Ishikawa (cell line): ENCODE measurements around the gene DOCK1.

ENCODE experiments used
- CEBPB ChIP-seq: IDR thresholded peaks from 2 replicates; pipeline ENCODE4 v1.6.1; 2012
- CREB1 ChIP-seq: IDR thresholded peaks from 2 replicates; pipeline ENCODE4 v1.6.1; 2012; ENCODE audit warnings: low read depth
- EGR1 ChIP-seq: IDR thresholded peaks from 2 replicates; pipeline ENCODE4 v1.6.1; 2012
- EP300 ChIP-seq: IDR thresholded peaks from 2 replicates; pipeline ENCODE4 v1.6.1; 2012; ENCODE audit warnings: borderline replicate concordance
- FOXM1 ChIP-seq: IDR thresholded peaks from 2 replicates; pipeline ENCODE4 v1.6.1; 2012; ENCODE audit warnings: low read depth, borderline replicate concordance
- NFIC ChIP-seq: IDR thresholded peaks from 2 replicates; pipeline ENCODE4 v1.6.1; 2012
- RAD21 ChIP-seq: IDR thresholded peaks from 2 replicates; pipeline ENCODE4 v1.6.1; 2012; ENCODE audit warnings: low read depth
- TAF1 ChIP-seq: IDR thresholded peaks from 2 replicates; pipeline ENCODE4 v1.6.1; 2012; ENCODE audit warnings: low read depth, mild to moderate bottlenecking
- TCF12 ChIP-seq: IDR thresholded peaks from 2 replicates; pipeline ENCODE4 v1.6.1; 2012; ENCODE audit warnings: low read depth
- TEAD4 ChIP-seq: IDR thresholded peaks from 2 replicates; pipeline ENCODE4 v1.6.1; 2012
- YY1 ChIP-seq: IDR thresholded peaks from 2 replicates; pipeline ENCODE4 v1.6.1; 2012; ENCODE audit warnings: low read depth
- ZBTB7A ChIP-seq: IDR thresholded peaks from 2 replicates; pipeline ENCODE4 v1.6.1; 2012; ENCODE audit warnings: low read depth
- TF ChIP-seq, protein P1 (sequence below): IDR thresholded peaks from 2 replicates; pipeline ENCODE4 v1.6.1; 2012
- TF ChIP-seq, protein P2 (sequence below): IDR thresholded peaks from 2 replicates; pipeline ENCODE4 v1.6.1; 2012; ENCODE audit warnings: low read depth, mild to moderate bottlenecking
- TF ChIP-seq, protein P3 (sequence below): IDR thresholded peaks from 2 replicates; pipeline ENCODE4 v1.6.1; 2012

The DOCK1 gene

DNA sequence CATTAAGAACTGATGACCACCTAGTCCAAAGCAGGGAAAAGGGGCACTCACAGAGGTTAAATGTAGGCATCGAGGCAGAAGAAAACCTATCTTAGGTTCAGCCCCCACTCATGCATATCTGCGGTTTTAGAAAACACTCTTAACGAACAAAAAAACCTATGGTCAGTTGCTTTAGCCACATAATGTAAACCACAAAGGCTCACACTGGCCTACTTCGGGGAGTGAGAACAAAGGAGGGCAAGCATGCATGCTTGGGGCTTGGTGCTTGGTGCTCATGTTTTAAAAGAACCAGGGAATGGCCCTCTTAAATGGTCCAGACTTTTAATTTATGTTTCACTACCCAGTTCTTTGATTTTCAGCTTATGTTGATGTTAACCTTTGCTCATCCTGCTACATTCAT is 276.9 kb downstream of the DOCK1 start:
- TF ChIP-seq TCF12 = no peak
- TF ChIP-seq ZBTB7A = no peak
- TF ChIP-seq TEAD4 = no peak

DNA sequence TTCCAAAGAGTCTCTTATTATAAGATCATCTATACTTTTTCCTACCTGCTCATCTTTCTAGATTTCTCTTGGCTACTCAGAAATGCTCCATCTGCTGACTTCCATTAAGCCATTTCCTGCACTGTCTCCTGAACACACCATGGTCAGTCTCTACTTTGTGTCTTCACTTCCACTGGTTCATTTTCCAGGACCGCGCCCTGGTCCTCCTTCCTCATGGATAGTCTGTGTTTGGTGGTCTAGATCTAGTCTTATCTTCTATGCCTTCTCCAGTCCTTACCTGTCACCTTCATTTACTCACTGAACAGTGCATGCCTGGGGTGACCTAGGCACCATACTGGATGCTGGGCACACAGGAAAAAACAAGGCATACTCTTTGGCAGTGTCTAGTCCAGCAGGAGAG is 279.4 kb downstream of the DOCK1 start:
- TF ChIP-seq EP300 = no peak
- TF ChIP-seq TCF12 = no peak
- no peak for TF ChIP-seq CREB1
- no peak for TF ChIP-seq EGR1
- TF ChIP-seq ZBTB7A = no peak
- TF ChIP-seq TEAD4 = no peak
- no peak for TF ChIP-seq YY1
- TF ChIP-seq, protein P1, sequence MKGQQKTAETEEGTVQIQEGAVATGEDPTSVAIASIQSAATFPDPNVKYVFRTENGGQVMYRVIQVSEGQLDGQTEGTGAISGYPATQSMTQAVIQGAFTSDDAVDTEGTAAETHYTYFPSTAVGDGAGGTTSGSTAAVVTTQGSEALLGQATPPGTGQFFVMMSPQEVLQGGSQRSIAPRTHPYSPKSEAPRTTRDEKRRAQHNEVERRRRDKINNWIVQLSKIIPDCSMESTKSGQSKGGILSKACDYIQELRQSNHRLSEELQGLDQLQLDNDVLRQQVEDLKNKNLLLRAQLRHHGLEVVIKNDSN = no peak
- TF ChIP-seq TAF1 = no peak
- TF ChIP-seq NFIC = no peak
- TF ChIP-seq CEBPB = no peak
- no peak for TF ChIP-seq FOXM1
- TF ChIP-seq, protein P2, sequence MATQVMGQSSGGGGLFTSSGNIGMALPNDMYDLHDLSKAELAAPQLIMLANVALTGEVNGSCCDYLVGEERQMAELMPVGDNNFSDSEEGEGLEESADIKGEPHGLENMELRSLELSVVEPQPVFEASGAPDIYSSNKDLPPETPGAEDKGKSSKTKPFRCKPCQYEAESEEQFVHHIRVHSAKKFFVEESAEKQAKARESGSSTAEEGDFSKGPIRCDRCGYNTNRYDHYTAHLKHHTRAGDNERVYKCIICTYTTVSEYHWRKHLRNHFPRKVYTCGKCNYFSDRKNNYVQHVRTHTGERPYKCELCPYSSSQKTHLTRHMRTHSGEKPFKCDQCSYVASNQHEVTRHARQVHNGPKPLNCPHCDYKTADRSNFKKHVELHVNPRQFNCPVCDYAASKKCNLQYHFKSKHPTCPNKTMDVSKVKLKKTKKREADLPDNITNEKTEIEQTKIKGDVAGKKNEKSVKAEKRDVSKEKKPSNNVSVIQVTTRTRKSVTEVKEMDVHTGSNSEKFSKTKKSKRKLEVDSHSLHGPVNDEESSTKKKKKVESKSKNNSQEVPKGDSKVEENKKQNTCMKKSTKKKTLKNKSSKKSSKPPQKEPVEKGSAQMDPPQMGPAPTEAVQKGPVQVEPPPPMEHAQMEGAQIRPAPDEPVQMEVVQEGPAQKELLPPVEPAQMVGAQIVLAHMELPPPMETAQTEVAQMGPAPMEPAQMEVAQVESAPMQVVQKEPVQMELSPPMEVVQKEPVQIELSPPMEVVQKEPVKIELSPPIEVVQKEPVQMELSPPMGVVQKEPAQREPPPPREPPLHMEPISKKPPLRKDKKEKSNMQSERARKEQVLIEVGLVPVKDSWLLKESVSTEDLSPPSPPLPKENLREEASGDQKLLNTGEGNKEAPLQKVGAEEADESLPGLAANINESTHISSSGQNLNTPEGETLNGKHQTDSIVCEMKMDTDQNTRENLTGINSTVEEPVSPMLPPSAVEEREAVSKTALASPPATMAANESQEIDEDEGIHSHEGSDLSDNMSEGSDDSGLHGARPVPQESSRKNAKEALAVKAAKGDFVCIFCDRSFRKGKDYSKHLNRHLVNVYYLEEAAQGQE = no peak
- TF ChIP-seq, protein P3, sequence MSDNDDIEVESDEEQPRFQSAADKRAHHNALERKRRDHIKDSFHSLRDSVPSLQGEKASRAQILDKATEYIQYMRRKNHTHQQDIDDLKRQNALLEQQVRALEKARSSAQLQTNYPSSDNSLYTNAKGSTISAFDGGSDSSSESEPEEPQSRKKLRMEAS = no peak
- TF ChIP-seq RAD21 = no peak

DNA sequence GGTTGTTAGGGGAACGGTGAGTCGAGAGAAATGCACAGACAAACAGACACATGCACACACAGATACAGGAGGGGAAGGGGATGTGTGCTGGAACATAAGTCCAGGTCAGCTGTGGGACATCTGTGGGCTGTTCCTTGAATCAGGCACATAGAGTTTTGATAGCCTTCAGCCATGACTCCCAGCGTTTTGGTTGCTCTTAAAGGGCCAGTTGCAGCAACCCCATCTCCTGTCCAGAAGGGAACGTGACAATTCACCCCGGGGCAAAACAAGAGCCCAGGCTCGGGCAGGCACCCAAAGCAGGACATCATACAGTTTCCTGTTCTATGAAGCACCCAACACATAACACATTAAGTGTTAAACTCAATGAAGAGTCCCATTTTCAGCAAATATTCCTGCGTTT is 281.6 kb downstream of the DOCK1 start:
- TF ChIP-seq, protein P1 = no peak
- TF ChIP-seq ZBTB7A = no peak
- no peak for TF ChIP-seq RAD21
- TF ChIP-seq TEAD4 = no peak
- TF ChIP-seq, protein P2 = no peak
- TF ChIP-seq TCF12 = no peak
- TF ChIP-seq EGR1 = no peak
- no peak for TF ChIP-seq CREB1
- TF ChIP-seq FOXM1 = no peak
- no peak for TF ChIP-seq YY1
- TF ChIP-seq, protein P3 = no peak

DNA sequence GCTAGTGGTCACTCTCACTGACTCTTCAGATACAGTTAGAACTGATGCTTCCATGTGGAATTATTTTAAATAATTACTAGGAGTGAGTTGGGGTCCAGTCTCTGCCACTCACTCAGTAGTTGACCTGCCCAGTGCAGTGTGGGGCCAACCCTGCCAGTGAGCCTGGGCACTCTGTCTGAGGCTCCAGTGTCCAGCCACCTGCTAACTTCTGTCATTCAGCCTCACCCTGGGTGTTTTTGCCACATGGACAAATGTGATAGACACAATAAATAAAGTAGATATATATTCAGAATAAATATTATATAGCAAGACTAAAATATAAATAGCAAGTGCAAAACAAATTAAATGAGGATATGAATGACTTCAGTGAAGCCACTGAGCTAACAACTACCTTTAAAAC is 284.0 kb downstream of the DOCK1 start:
- TF ChIP-seq CEBPB (no peak), EGR1 (no peak), ZBTB7A (no peak), NFIC (no peak), TCF12 (no peak), TAF1 (no peak), EP300 (no peak), CREB1 (no peak), RAD21 (no peak), YY1 (no peak), FOXM1 (no peak), TEAD4 (no peak)
- TF ChIP-seq, protein P1 = no peak
- TF ChIP-seq, protein P2 = no peak
- TF ChIP-seq, protein P3 = no peak
